ENCODE measurements around the gene RAD54L.
"Not testable (repeated sequence)": the region's sequence is repeated elsewhere in the genome, so short reads cannot be mapped to it uniquely, and the experiment has no call there.

Gene RAD54L

DNA sequence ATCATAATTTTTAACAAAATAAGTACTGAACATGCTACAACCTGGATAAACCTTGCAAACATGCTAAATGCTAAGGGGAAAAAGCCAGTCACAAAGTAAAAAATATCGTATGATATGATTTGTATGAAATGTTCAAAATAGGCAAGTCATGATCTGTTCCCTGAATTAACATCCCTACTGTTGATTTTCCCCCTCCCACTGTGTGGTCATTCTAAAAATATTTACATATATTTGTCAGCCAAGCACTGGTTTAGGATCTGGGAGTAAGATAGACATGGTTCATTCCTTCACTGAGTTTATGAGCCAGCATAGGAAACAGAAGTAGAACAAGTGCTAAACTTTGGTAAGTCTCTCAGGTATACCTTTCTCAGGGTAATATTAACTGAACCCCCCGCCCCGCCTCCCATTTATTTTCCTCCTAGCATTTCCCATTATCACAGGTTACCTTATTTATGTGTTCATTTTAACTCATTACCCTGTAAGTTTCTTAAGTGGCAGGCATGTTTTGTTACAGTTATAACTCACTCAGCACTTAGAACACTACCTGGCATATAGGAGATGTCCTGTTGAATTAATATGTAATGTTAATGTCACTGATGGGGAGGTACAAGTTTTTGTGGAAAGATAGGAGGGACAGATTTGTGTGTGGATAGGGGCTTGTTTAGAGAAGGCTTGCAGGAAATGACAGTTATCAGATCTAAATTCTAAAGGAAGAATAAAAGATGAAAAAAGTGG, 68.3 kb downstream of the RAD54L start:
- H3K36me3 ChIP-seq (ENCODE audit: low read length): peaks cover 34% of the 10 kb centered on the region

DNA sequence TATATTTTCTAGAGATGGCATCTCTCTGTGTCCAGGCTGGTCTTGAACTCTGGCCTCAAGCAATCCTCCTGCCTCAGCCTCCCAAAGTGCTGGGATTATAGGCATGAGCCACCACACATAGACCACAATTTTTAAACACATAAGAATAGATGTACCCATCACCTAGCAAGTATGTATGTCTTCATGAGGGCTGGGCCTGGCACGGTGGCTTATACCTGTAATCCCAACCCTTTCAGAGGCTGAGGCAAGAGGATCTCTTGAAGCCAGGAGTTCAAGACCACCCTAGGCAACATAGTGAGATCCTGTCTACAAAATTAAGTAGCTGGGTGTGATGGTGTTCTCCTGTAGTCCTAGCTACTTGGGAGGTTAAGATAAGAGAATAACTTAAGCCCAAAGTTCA, 69.8 kb downstream of the RAD54L start:
- Histone ChIP-seq H3K36me3 (ENCODE audit: low read length) (peaks cover 33% of the 10 kb centered on the region), H3K4me2 (ENCODE audit: low read depth, low read length, poor library complexity, severe bottlenecking) (no peak overlapping the region), H3K4me3 (ENCODE audit: insufficient read depth, low read length, poor library complexity, severe bottlenecking) (no peak overlapping the region), H3K27ac (ENCODE audit: low read depth, low read length) (no peak overlapping the region), H4K20me1 (ENCODE audit: low read depth, low read length) (no peaks in the 10 kb centered on the region; the same call in 1 of the 2 replicates), H3K79me2 (ENCODE audit: insufficient read depth, low read length) (no peaks in the 10 kb centered on the region), H3K9me2 (replicated peaks; ENCODE audit: insufficient read depth, low read length) (no peaks in the 10 kb centered on the region), H3K9me3 (ENCODE audit: insufficient read depth, low read length) (no peaks in the 10 kb centered on the region), H3K27me3 (ENCODE audit: low read length) (no peaks in the 10 kb centered on the region), H3K9ac (ENCODE audit: low read length) (no peak overlapping the region), H3F3A (ENCODE audit: insufficient read depth) (peaks cover 31% of the 10 kb centered on the region), H2AFZ (ENCODE audit: low read depth, low read length, severe bottlenecking) (no peak overlapping the region)
- TF ChIP-seq, protein P1, sequence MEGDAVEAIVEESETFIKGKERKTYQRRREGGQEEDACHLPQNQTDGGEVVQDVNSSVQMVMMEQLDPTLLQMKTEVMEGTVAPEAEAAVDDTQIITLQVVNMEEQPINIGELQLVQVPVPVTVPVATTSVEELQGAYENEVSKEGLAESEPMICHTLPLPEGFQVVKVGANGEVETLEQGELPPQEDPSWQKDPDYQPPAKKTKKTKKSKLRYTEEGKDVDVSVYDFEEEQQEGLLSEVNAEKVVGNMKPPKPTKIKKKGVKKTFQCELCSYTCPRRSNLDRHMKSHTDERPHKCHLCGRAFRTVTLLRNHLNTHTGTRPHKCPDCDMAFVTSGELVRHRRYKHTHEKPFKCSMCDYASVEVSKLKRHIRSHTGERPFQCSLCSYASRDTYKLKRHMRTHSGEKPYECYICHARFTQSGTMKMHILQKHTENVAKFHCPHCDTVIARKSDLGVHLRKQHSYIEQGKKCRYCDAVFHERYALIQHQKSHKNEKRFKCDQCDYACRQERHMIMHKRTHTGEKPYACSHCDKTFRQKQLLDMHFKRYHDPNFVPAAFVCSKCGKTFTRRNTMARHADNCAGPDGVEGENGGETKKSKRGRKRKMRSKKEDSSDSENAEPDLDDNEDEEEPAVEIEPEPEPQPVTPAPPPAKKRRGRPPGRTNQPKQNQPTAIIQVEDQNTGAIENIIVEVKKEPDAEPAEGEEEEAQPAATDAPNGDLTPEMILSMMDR (IDR thresholded peaks at IDR 0.05; ENCODE audit: insufficient read depth, low read length, poor library complexity, severe bottlenecking): no peak
- TF ChIP-seq EZH2phosphoT487 (conservative IDR thresholded peaks at IDR 0.05; ENCODE audit: low read length): no peak

More for the DNA sequence above, 68.3 kb downstream of the RAD54L start:
- no peak overlapping the region for H3K9ac ChIP-seq (ENCODE audit: low read length)
- no peak overlapping the region for H3K4me3 ChIP-seq (ENCODE audit: insufficient read depth, low read length, poor library complexity, severe bottlenecking)
- H3K9me3 ChIP-seq (ENCODE audit: insufficient read depth, low read length): no peaks in the 10 kb centered on the region
- H3K79me2 ChIP-seq (ENCODE audit: insufficient read depth, low read length): no peaks in the 10 kb centered on the region
- no peaks in the 10 kb centered on the region for H3K27me3 ChIP-seq (ENCODE audit: low read length)
- peaks cover 31% of the 10 kb centered on the region for H3F3A ChIP-seq (ENCODE audit: insufficient read depth)
- H2AFZ ChIP-seq (ENCODE audit: low read depth, low read length, severe bottlenecking): no peak overlapping the region
- no peaks in the 10 kb centered on the region for H3K9me2 ChIP-seq (replicated peaks; ENCODE audit: insufficient read depth, low read length)
- H4K20me1 ChIP-seq (ENCODE audit: low read depth, low read length): no peaks in the 10 kb centered on the region; the same call in 1 of the 2 replicates
- 0 out of 2 replicates have a peak overlapping the region, but pooled peaks have one; percentile 15 for H3K27ac ChIP-seq (ENCODE audit: low read depth, low read length)
- no peak overlapping the region for H3K4me2 ChIP-seq (ENCODE audit: low read depth, low read length, poor library complexity, severe bottlenecking)
- TF ChIP-seq, protein P1 (IDR thresholded peaks at IDR 0.05; ENCODE audit: insufficient read depth, low read length, poor library complexity, severe bottlenecking): no peak

DNA sequence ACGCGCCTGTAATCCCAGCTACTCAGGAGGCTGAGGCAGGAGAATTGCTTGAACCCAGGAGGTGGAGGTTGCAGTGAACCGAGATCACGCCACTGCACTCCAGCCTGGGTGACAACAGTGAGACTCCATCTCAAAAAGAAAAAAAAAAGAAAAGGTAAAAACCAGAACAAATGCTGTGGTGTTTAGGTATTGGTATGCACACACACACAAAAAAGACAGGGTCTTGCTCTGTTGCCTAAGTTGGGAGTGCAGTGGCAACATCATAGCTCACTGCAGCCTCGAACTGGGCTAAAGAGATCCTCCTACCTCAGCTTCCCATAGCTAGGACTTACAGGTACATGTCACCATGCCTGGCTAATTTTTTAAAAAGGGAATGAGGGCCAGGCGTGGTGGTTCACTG, 71.7 kb downstream of the RAD54L start:
- H3K9ac ChIP-seq (ENCODE audit: low read length); H3K4me2 ChIP-seq (ENCODE audit: low read depth, low read length, poor library complexity, severe bottlenecking); H2AFZ ChIP-seq (ENCODE audit: low read depth, low read length, severe bottlenecking); H3K4me3 ChIP-seq (ENCODE audit: insufficient read depth, low read length, poor library complexity, severe bottlenecking); H3K27ac ChIP-seq (ENCODE audit: low read depth, low read length); H4K20me1 ChIP-seq (ENCODE audit: low read depth, low read length); H3K27me3 ChIP-seq (ENCODE audit: low read length); H3K9me3 ChIP-seq (ENCODE audit: insufficient read depth, low read length); H3K79me2 ChIP-seq (ENCODE audit: insufficient read depth, low read length); H3K9me2 ChIP-seq (replicated peaks; ENCODE audit: insufficient read depth, low read length): not testable (repeated sequence)
- Histone ChIP-seq H3F3A (ENCODE audit: insufficient read depth) (peaks cover 32% of the 10 kb centered on the region), H3K36me3 (ENCODE audit: low read length) (peaks cover 21% of the 10 kb centered on the region)

DNA sequence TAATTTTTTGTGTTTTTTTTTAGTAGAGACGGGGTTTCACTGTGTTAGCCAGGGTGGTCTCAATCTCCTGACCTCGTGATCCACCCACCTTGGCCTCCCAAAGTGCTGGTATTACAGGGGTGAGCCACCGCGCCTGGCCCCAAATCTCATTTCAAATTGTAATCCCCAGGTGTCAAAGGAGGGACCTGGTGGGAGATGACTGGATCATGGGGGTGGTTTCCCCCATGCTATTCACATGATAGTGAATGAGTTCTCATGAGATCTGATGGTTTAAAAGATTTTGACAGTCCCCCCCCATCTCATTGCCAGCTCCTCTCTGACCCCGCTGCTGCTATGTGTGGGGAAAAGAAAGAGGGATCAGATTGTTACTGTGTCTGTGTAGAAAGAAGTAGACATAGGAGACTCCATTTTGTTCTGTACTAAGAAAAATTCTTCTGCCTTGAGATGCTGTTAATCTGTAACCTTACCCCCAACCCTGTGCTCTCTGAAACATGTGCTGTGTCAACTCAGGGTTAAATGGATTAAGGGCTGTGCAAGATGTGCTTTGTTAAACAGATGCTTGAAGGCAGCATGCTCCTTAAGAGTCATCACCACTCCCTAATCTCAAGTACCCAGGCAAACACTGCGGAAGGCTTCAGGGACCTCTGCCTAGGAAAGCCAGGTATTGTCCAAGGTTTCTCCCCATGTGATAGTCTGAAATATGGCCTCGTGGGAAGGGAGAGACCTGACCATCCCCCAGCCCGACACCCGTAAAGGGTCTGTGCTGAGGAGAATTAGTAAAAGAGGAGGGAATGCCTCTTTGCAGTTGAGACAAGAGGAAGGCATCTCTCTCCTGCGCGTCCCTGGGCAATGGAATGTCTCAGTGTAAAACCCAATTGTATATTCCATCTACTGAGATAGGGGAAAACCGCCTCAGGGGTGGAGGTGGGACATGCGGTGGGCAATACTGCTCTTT, 72.7 kb downstream of the RAD54L start:
- not testable (repeated sequence) for H3K4me3 ChIP-seq (ENCODE audit: insufficient read depth, low read length, poor library complexity, severe bottlenecking); H3K27me3 ChIP-seq (ENCODE audit: low read length); H2AFZ ChIP-seq (ENCODE audit: low read depth, low read length, severe bottlenecking); H3K9me3 ChIP-seq (ENCODE audit: insufficient read depth, low read length); H4K20me1 ChIP-seq (ENCODE audit: low read depth, low read length); H3K9me2 ChIP-seq (replicated peaks; ENCODE audit: insufficient read depth, low read length); H3K9ac ChIP-seq (ENCODE audit: low read length); H3K27ac ChIP-seq (ENCODE audit: low read depth, low read length); H3K79me2 ChIP-seq (ENCODE audit: insufficient read depth, low read length); H3K4me2 ChIP-seq (ENCODE audit: low read depth, low read length, poor library complexity, severe bottlenecking)
- Histone ChIP-seq H3F3A (ENCODE audit: insufficient read depth) (peaks cover 29% of the 10 kb centered on the region), H3K36me3 (ENCODE audit: low read length) (peaks cover 16% of the 10 kb centered on the region)

GRCh38 chr1:46322191-46322590, 74.6 kb downstream of the RAD54L start:
- H3F3A ChIP-seq (ENCODE audit: insufficient read depth): peaks cover 34% of the 10 kb centered on the region; the same call in 1 of the 2 replicates
- H3K4me2 ChIP-seq (ENCODE audit: low read depth, low read length, poor library complexity, severe bottlenecking); H3K4me3 ChIP-seq (ENCODE audit: insufficient read depth, low read length, poor library complexity, severe bottlenecking); H3K36me3 ChIP-seq (ENCODE audit: low read length); H3K9me2 ChIP-seq (replicated peaks; ENCODE audit: insufficient read depth, low read length); H3K9ac ChIP-seq (ENCODE audit: low read length); H3K27ac ChIP-seq (ENCODE audit: low read depth, low read length); H4K20me1 ChIP-seq (ENCODE audit: low read depth, low read length); H2AFZ ChIP-seq (ENCODE audit: low read depth, low read length, severe bottlenecking); H3K27me3 ChIP-seq (ENCODE audit: low read length); H3K79me2 ChIP-seq (ENCODE audit: insufficient read depth, low read length); H3K9me3 ChIP-seq (ENCODE audit: insufficient read depth, low read length): not testable (repeated sequence)
